PC-3 (cell line): Measurements from ENCODE around the gene SCGB2A2. TPM values are rescaled to one million over a fixed set of nuclear protein-coding genes. Genes with fewer than 3 reads are reported as not detected.

Experiments used
- ATAC-seq: fragments of 200-7000 bp; cut with Tn5 transposase; 2 replicates; pipeline ENCODE4 v1.9.1; 2020; ENCODE audit warnings: mild to moderate bottlenecking, moderate library complexity
- BruUV-seq: library from RNA; stranded (reverse); fragments of 400-500 nt; replicated peaks from 2 replicates; lab custom pipeline; 2021; lab: Mats Ljungman, UMichigan
- CTCF ChIA-PET: fragments of 300-600 bp; sonication (Branson Sonifier 250); formaldehyde crosslinking; loops from one replicate; lab custom pipeline; 2022; ENCODE audit warnings: antibody characterized with exemption; lab: Charles Lee
- POLR2A ChIA-PET: fragments of 300-600 bp; sonication (Branson Sonifier 250); formaldehyde crosslinking; loops from one replicate; lab custom pipeline; 2022; ENCODE audit warnings: antibody characterized with exemption; ENCODE audit not compliant: unreplicated experiment; lab: Charles Lee
- DNase-seq: peaks from one replicate; pipeline ENCODE4 v3.0.0-alpha.2; 2015
- H2AFZ ChIP-seq: fragments of 300-600 bp; sonication (generic); 2 replicates; pipeline ENCODE4 v1.6.0; 2016; ENCODE audit warnings: antibody characterized with exemption, low read length
- H3F3A ChIP-seq: fragments of 300-600 bp; sonication (generic); one replicate; pipeline ENCODE4 v1.6.0; 2017; ENCODE audit warnings: antibody characterized with exemption, low read length, control low read depth, mild to moderate bottlenecking; ENCODE audit not compliant: unreplicated experiment
- H3K27ac ChIP-seq: fragments of 300-600 bp; sonication (generic); 2 replicates; pipeline ENCODE4 v1.5.1; 2016; ENCODE audit warnings: mild to moderate bottlenecking, low read length
- H3K27me3 ChIP-seq: fragments of 300-600 bp; sonication (generic); 2 replicates; pipeline ENCODE4 v1.6.1; 2016; ENCODE audit warnings: low read length, mixed read lengths
- H3K36me3 ChIP-seq: fragments of 300-600 bp; sonication (generic); 2 replicates; pipeline ENCODE4 v1.6.1; 2016; ENCODE audit warnings: low read depth, mixed run types, low read length, mixed read lengths
- H3K4me1 ChIP-seq: fragments of 300-600 bp; sonication (generic); 2 replicates; pipeline ENCODE4 v1.5.1; 2016; ENCODE audit warnings: low read length; ENCODE audit not compliant: insufficient read depth
- H3K4me2 ChIP-seq: fragments of 300-600 bp; sonication (generic); 2 replicates; pipeline ENCODE4 v1.6.0; 2016; ENCODE audit warnings: low read length
- H3K4me3 ChIP-seq: fragments of 300-600 bp; sonication (generic); 2 replicates; pipeline ENCODE4 v1.5.1; 2016; ENCODE audit warnings: mild to moderate bottlenecking, low read length, mixed read lengths
- H3K79me2 ChIP-seq: fragments of 300-600 bp; sonication (generic); 2 replicates; pipeline ENCODE4 v1.6.1; 2017; ENCODE audit warnings: low read length, mixed read lengths
- H3K9ac ChIP-seq: fragments of 300-600 bp; sonication (generic); 2 replicates; pipeline ENCODE4 v1.6.0; 2016; ENCODE audit warnings: mild to moderate bottlenecking, low read length
- H3K9me2 ChIP-seq: fragments of 300-600 bp; sonication (generic); replicated peaks from 2 replicates; pipeline ENCODE4 v1.6.1; 2016; ENCODE audit warnings: mixed run types, low read length, mixed read lengths
- H3K9me3 ChIP-seq: fragments of 300-600 bp; sonication (generic); 2 replicates; pipeline ENCODE4 v1.6.1; 2016; ENCODE audit warnings: low read length, mixed read lengths
- H4K20me1 ChIP-seq: fragments of 300-600 bp; sonication (generic); 2 replicates; pipeline ENCODE4 v1.6.1; 2016; ENCODE audit warnings: low read length, mixed read lengths
- EZH2 ChIP-seq: fragments of 300-600 bp; sonication (generic); IDR thresholded peaks from one replicate; pipeline ENCODE4 v1.6.1; 2017; ENCODE audit warnings: antibody characterized with exemption, mild to moderate bottlenecking, low read length; ENCODE audit not compliant: unreplicated experiment
- EZH2phosphoT487 ChIP-seq: fragments of 300-600 bp; sonication (generic); IDR thresholded peaks from 2 replicates; pipeline ENCODE4 v1.6.1; 2018; ENCODE audit warnings: mild to moderate bottlenecking, antibody characterized with exemption, low read length, borderline replicate concordance
- intact Hi-C: fragments of 100-400 bp; cut with micrococcal nuclease; formaldehyde crosslinking; loops from 2 replicates; pipeline ENCODE4 v1.9.0; 2023
- total RNA-seq: library from RNA; depleted of rRNA; stranded (reverse); fragments of >200 nt; gene quantifications from 2 replicates; pipeline ENCODE4 v1.2.3, GENCODE V29; 2014
- TF ChIP-seq, protein P1 (sequence below): fragments of 300-600 bp; sonication (generic); conservative IDR thresholded peaks from 2 replicates; pipeline ENCODE4 v1.5.1; 2017; ENCODE audit warnings: antibody characterized with exemption, low read depth, mild to moderate bottlenecking, low read length

Gene SCGB2A2
- total RNA-seq, 1 experiment from 2014 or later: not detected

DNA sequence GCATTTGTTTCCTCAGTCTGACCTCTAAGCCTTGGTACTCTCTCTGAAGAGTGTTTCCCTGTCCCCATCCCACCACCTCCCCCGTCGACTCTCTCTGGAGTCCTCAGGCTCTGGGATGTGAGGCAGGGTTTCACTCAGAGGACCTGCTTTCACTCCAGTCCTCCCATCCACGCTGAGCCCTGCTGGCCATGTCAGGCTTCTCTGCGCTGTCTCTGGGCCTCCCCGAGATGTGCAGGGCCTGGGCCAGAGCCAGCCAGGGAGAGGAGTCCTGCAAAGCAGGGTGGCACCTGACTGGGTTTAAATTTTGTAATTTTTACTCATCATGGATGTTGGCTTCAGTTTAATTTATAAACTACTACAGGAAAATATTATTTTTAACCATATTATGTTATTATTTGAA, 3.3 kb downstream of the SCGB2A2 start:
- H3K27ac ChIP-seq: no peak overlapping the region
- no peaks in the 10 kb centered on the region for H3K36me3 ChIP-seq
- ChIA-PET POLR2A (no interaction called here), CTCF (no interaction called here)
- H3K79me2 ChIP-seq: no peaks in the 10 kb centered on the region
- H3K4me1 ChIP-seq: peaks cover 8% of the 10 kb centered on the region
- no peaks in the 10 kb centered on the region for H3F3A ChIP-seq
- H4K20me1 ChIP-seq: no peaks in the 10 kb centered on the region
- H3K9me2 ChIP-seq: no peaks in the 10 kb centered on the region
- DNase-seq: no peak
- intact Hi-C loops: no loop called here
- H2AFZ ChIP-seq: no peak overlapping the region
- TF ChIP-seq, protein P1, sequence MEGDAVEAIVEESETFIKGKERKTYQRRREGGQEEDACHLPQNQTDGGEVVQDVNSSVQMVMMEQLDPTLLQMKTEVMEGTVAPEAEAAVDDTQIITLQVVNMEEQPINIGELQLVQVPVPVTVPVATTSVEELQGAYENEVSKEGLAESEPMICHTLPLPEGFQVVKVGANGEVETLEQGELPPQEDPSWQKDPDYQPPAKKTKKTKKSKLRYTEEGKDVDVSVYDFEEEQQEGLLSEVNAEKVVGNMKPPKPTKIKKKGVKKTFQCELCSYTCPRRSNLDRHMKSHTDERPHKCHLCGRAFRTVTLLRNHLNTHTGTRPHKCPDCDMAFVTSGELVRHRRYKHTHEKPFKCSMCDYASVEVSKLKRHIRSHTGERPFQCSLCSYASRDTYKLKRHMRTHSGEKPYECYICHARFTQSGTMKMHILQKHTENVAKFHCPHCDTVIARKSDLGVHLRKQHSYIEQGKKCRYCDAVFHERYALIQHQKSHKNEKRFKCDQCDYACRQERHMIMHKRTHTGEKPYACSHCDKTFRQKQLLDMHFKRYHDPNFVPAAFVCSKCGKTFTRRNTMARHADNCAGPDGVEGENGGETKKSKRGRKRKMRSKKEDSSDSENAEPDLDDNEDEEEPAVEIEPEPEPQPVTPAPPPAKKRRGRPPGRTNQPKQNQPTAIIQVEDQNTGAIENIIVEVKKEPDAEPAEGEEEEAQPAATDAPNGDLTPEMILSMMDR: no peak
- TF ChIP-seq EZH2phosphoT487 (no peak), EZH2 (no peak)
- no peak overlapping the region for H3K4me3 ChIP-seq
- H3K4me2 ChIP-seq: no peak overlapping the region
- ATAC-seq: no peak
- H3K9me3 ChIP-seq: no peaks in the 10 kb centered on the region
- no TSS peak for BruUV-seq
- H3K9ac ChIP-seq: no peak overlapping the region
- H3K27me3 ChIP-seq: peaks cover 23% of the 10 kb centered on the region

DNA sequence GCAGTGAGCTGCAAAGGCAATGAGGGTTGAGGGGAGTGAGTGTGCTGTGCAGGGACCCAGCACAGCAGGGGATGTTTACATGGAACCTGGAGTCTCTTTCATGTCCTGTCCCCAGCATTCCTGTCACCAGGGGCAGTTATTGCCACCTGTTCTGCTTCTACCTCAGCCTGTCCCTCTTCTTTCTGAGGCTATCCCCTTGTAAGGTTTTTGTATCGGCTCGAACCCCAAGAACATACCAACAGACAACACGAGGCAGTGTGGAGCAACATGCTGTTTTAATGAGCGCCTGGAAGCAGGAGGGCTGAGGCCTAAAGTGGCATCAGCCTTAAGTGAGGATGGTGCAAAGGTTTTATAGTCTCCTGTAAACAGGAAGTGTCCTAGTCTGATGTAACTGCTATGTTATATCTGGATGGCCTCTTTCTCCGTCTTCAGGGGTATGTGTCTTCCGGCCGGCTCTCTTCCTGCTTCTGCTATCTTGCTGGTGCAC, 3.9 kb downstream of the SCGB2A2 start:
- H3K27ac ChIP-seq: no peak overlapping the region
- no peaks in the 10 kb centered on the region for H3K79me2 ChIP-seq
- no peak overlapping the region for H2AFZ ChIP-seq
- H3K9me3 ChIP-seq: no peaks in the 10 kb centered on the region
- ATAC-seq (no peak), DNase-seq (no peak)
- H3K9ac ChIP-seq: no peak overlapping the region
- H3K4me3 ChIP-seq: no peak overlapping the region
- intact Hi-C loops: no loop called here
- no peaks in the 10 kb centered on the region for H3K36me3 ChIP-seq
- H3K27me3 ChIP-seq: peaks cover 23% of the 10 kb centered on the region
- no TSS peak for BruUV-seq
- no peaks in the 10 kb centered on the region for H3K9me2 ChIP-seq
- H4K20me1 ChIP-seq: no peaks in the 10 kb centered on the region
- POLR2A ChIA-PET: no interaction called here
- CTCF ChIA-PET: no interaction called here
- TF ChIP-seq EZH2phosphoT487 (no peak), EZH2 (no peak)
- TF ChIP-seq, protein P1: no peak
- H3K4me1 ChIP-seq: peaks cover 8% of the 10 kb centered on the region
- H3K4me2 ChIP-seq: no peak overlapping the region
- no peaks in the 10 kb centered on the region for H3F3A ChIP-seq

DNA sequence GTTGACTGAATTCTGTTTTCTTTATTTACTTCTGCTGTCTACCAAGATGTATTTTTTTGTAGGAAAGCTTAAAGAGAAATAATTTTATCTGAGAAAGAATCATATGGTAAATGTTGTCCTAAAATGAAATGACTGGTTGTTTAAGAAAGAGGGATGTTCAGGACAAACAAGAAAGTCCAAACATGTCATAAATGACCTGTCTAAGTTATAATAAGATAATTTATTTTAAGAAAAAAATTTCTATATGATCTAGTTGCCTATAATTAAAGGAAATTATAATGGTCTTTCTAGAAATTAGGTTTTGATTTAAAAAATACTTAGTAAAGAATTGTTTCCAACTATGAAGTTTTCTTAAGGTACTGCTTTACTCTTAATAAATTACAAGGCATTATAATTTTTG, 10.5 kb downstream of the SCGB2A2 start:
- Histone ChIP-seq H3K4me1 (no peaks in the 10 kb centered on the region), H3K4me2 (no peak overlapping the region), H3K9me3 (0 out of 2 replicates have a peak, but pooled peaks cover 3% of the 10 kb centered on the region), H3F3A (no peaks in the 10 kb centered on the region), H3K27ac (no peak overlapping the region), H3K79me2 (no peaks in the 10 kb centered on the region), H3K27me3 (peaks cover 4% of the 10 kb centered on the region; the same call in 1 of the 2 replicates), H4K20me1 (no peaks in the 10 kb centered on the region), H3K9ac (no peak overlapping the region), H3K4me3 (no peak overlapping the region), H3K9me2 (no peaks in the 10 kb centered on the region), H2AFZ (no peak overlapping the region), H3K36me3 (no peaks in the 10 kb centered on the region; the same call in 1 of the 2 replicates)
- intact Hi-C loops: no loop called here
- BruUV-seq: no TSS peak
- POLR2A ChIA-PET: no interaction called here
- no peak for TF ChIP-seq EZH2
- TF ChIP-seq EZH2phosphoT487: no peak
- TF ChIP-seq, protein P1: no peak
- no peak for DNase-seq
- ATAC-seq: no peak
- CTCF ChIA-PET: no interaction called here
